ENCODE measurements around the gene DOCK3. TPM values are rescaled to one million over a fixed set of nuclear protein-coding genes. Genes with fewer than 3 reads are reported as not detected.
"Not testable (repeated sequence)": the region's sequence is repeated elsewhere in the genome, so short reads cannot be mapped to it uniquely, and the experiment has no call there.

The DOCK3 gene
- total RNA-seq, 2 experiments from 2014 or later = 1.6 to 1.7 TPM

DNA sequence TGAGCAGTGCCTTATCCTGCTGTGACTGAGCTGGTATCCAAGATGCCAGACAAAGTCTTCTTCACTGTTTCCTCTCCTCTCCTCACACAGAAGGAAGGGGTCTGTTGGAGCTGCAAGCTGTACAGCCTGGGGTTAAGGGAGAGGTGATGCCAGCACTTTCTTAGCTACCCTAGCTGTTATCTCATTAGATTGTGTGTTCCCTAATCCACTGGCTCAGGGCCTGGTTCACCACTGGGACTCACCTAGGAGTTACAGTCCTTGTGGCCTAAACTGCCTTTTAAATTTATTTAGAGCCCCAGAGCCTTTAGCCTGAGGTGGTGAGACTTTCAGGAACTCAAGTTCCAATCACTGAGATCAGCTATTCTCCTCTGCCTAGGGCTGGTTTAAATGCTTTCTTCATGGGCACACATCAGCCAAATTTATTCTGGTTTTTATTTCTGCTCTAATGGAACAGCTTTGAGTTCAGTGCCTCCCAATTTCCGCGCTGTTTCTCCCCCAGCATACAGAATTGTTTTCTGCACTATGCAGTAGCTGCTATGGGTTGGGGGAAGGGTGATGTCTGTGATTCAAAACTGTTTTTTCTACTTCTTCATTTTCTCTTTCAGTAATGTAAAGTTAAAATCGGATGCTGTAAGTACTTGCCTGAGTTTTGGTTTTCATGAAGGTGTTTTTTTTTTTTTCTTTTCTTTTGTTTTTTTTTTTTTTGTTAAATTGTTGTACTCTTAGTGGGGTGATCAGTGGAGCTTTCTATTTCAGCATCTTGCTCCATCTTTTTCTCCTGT lies 198.8 kb downstream of the DOCK3 start:
- H3K4me3 Mint-ChIP-seq = no peak overlapping the region
- H3K36me3 Mint-ChIP-seq (ENCODE audit: low read depth) = peaks cover 4% of the 10 kb centered on the region
- H3K27ac Mint-ChIP-seq = no peak overlapping the region
- no peaks in the 10 kb centered on the region for H3K4me1 Mint-ChIP-seq (ENCODE audit: low read depth)
- CTCF ChIA-PET = interaction anchor here (0.6 kb wide), 3 partner anchors 152 to 257 kb away, joined by 3 to 4 read pairs (median 3); no protein-coding TSS in a partner anchor
- DNase-seq = no peak
- intact Hi-C loops (cut with micrococcal nuclease) = no loop called here
- peaks cover 9% of the 10 kb centered on the region for H3K27me3 Mint-ChIP-seq (ENCODE audit: low read depth)
- H3K9me3 Mint-ChIP-seq = peaks cover 6% of the 10 kb centered on the region

DNA sequence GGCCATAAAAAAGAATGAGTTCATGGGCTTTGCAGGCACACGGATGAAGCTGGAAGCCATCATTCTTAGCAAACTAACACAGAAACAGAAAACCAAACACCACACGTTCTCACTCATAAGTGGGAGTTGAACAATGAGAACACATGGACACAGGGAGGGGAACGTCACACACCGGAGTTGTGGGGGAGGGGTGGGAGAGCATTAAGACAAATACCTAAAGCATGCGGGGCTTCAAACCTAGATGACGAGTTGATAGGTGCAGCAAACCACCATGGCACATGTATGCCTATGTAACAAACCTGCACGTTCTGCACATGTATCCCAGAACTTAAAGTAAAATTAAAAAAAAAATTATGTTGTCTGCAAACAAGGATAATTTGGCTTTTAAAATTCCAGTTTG lies 200.1 kb downstream of the DOCK3 start:
- CTCF ChIA-PET; H3K36me3 Mint-ChIP-seq (ENCODE audit: low read depth); H3K27ac Mint-ChIP-seq; H3K4me3 Mint-ChIP-seq; H3K9me3 Mint-ChIP-seq; intact Hi-C loops (cut with micrococcal nuclease); DNase-seq; H3K4me1 Mint-ChIP-seq (ENCODE audit: low read depth); H3K27me3 Mint-ChIP-seq (ENCODE audit: low read depth): not testable (repeated sequence)

- H3K36me3 Mint-ChIP-seq (ENCODE audit: low read depth) = peaks cover 1% of the 10 kb centered on the region
- no peaks in the 10 kb centered on the region for H3K4me1 Mint-ChIP-seq (ENCODE audit: low read depth)
- no peak for DNase-seq
- peaks cover 8% of the 10 kb centered on the region for H3K27me3 Mint-ChIP-seq (ENCODE audit: low read depth)
- H3K27ac Mint-ChIP-seq = no peak overlapping the region
- CTCF ChIA-PET = no interaction called here
- no peaks in the 10 kb centered on the region for H3K9me3 Mint-ChIP-seq
- intact Hi-C loops (cut with micrococcal nuclease) = no loop called here
- no peak overlapping the region for H3K4me3 Mint-ChIP-seq
Measured at GRCh38 chr3:50876947-50877346, 202.2 kb downstream of the DOCK3 start.

GRCh38 chr3:50882733-50883132 lies 208.0 kb downstream of the DOCK3 start:
- H3K4me1 Mint-ChIP-seq (ENCODE audit: low read depth); CTCF ChIA-PET; H3K27ac Mint-ChIP-seq; DNase-seq; H3K4me3 Mint-ChIP-seq; H3K9me3 Mint-ChIP-seq; intact Hi-C loops (cut with micrococcal nuclease); H3K36me3 Mint-ChIP-seq (ENCODE audit: low read depth); H3K27me3 Mint-ChIP-seq (ENCODE audit: low read depth): not testable (repeated sequence)

DNA sequence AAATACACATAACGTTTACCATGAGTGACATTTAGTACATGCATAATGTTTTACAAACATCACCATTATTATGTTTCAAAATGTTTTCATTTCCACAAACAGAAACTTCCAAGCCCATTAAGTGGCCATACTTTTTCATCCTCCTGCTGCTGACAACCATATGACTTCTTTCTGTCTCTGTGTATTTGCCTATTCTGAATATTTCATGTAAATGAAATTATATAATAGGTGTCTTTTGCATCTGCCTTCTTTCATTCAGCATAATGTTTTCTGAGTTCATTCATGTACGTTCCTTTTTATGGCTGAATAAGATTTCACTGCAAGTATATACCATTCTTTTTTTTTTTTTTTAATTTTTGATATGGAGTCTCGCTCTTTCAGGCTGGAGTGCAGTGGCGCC lies 209.0 kb downstream of the DOCK3 start:
- H3K36me3 Mint-ChIP-seq (ENCODE audit: low read depth) = no peaks in the 10 kb centered on the region

DNA sequence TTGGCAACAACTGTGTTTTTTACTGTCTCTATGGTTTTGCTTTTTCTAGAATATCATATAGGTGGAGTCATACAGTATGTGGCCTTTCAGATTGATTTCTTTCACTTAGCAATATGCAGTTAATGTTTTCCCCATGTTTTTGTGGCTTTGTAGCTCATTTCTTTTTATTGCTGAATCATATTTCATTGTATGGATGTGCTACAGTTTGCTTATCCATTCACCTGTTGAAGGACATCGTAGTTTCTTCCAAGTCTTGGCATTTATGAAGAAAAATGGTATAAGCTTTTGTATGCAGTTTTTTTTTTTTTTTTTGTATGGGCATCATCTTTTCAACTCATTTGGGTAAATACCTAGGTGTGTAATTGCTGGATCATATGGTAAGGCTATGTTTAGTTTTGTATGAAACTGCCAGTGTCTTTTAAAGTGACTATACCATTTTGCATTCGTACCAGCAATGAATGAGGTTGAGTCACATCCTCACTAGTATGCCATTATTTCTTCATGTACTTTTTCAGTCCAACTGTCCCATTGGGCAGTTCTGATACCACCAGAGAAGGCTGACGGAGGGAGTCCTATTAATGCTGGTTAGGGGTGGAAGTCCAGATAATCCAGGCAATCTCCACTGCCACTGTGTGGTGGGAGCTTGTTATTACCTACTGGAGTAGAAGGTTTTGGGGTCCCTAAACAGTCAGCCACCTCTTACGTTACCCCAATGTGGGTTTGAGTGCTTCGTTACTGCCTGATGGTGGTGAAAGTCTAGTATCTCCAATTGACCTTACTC lies 210.5 kb downstream of the DOCK3 start:
- H3K27ac Mint-ChIP-seq = no peak overlapping the region
- CTCF ChIA-PET = interaction anchor here (0.6 kb wide), 2 partner anchors 74 to 269 kb away, joined by 3 to 4 read pairs; no protein-coding TSS in a partner anchor

More for the DNA sequence above, 209.0 kb downstream of the DOCK3 start:
- no peaks in the 10 kb centered on the region for H3K4me1 Mint-ChIP-seq (ENCODE audit: low read depth)
- no peak overlapping the region for H3K27ac Mint-ChIP-seq
- CTCF ChIA-PET = interaction anchor here (0.6 to 0.7 kb wide), 2 partner anchors 91 to 1280 kb away, joined by 3 read pairs; no protein-coding TSS in a partner anchor
- intact Hi-C loops (cut with micrococcal nuclease) = no loop called here
- H3K4me3 Mint-ChIP-seq = no peak overlapping the region
- H3K27me3 Mint-ChIP-seq (ENCODE audit: low read depth) = peaks cover 3% of the 10 kb centered on the region
- DNase-seq = no peak
- H3K9me3 Mint-ChIP-seq = peaks cover 5% of the 10 kb centered on the region

GRCh38 chr3:50890688-50891344 lies 216.1 kb downstream of the DOCK3 start:
- Mint-ChIP-seq H3K27me3 (ENCODE audit: low read depth) (peaks cover 2% of the 10 kb centered on the region), H3K9me3 (peaks cover 19% of the 10 kb centered on the region), H3K36me3 (ENCODE audit: low read depth) (no peaks in the 10 kb centered on the region), H3K27ac (no peak overlapping the region), H3K4me1 (ENCODE audit: low read depth) (no peaks in the 10 kb centered on the region), H3K4me3 (no peak overlapping the region)
- no peak for DNase-seq
- CTCF ChIA-PET = interaction anchor here (0.6 kb wide), 1 partner anchor 209 kb away, joined by 6 read pairs; no protein-coding TSS in a partner anchor
- intact Hi-C loops (cut with micrococcal nuclease) = no loop called here

More for the DNA sequence above, 210.5 kb downstream of the DOCK3 start:
- Mint-ChIP-seq H3K4me3 (no peak overlapping the region), H3K27me3 (ENCODE audit: low read depth) (peaks cover 3% of the 10 kb centered on the region), H3K36me3 (ENCODE audit: low read depth) (no peaks in the 10 kb centered on the region), H3K9me3 (peaks cover 5% of the 10 kb centered on the region), H3K4me1 (ENCODE audit: low read depth) (no peaks in the 10 kb centered on the region)
- intact Hi-C loops (cut with micrococcal nuclease) = no loop called here
- no peak for DNase-seq

- DNase-seq; H3K27me3 Mint-ChIP-seq (ENCODE audit: low read depth); intact Hi-C loops (cut with micrococcal nuclease); H3K9me3 Mint-ChIP-seq; H3K4me1 Mint-ChIP-seq (ENCODE audit: low read depth); CTCF ChIA-PET; H3K36me3 Mint-ChIP-seq (ENCODE audit: low read depth); H3K27ac Mint-ChIP-seq; H3K4me3 Mint-ChIP-seq: not testable (repeated sequence)
Measured at GRCh38 chr3:50901097-50901496, 226.4 kb downstream of the DOCK3 start.

- peaks cover 4% of the 10 kb centered on the region for H3K9me3 Mint-ChIP-seq
- H3K27me3 Mint-ChIP-seq (ENCODE audit: low read depth) = peaks cover 9% of the 10 kb centered on the region
- no peak overlapping the region for H3K27ac Mint-ChIP-seq
- CTCF ChIA-PET = no interaction called here
- no peaks in the 10 kb centered on the region for H3K36me3 Mint-ChIP-seq (ENCODE audit: low read depth)
- H3K4me3 Mint-ChIP-seq = no peak overlapping the region
- H3K4me1 Mint-ChIP-seq (ENCODE audit: low read depth) = no peaks in the 10 kb centered on the region
- intact Hi-C loops (cut with micrococcal nuclease) = no loop called here
- no peak for DNase-seq
Measured at GRCh38 chr3:50912746-50913145, 238.0 kb downstream of the DOCK3 start.

GRCh38 chr3:50913260-50913659 lies 238.5 kb downstream of the DOCK3 start:
- no peak overlapping the region for H3K4me3 Mint-ChIP-seq

DNA sequence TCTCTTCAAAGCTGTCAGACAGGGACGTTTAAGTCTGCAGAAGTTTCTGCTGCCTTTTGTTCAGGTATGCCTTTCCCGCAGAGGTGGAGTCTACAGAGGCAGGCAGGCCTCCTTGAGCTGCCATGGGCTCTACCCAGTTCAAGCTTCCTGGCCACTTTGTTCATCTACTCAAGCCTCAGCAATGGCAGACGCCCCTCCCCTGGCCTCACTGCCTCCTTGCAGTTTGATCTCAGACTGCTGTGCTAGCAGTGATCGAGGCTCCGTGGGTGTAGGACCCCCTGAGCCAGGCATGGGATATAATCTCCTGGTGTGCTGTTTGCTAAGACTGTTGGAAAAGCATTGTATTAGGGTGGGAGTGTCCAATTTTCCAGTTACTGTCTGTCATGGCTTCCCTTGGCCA lies 247.3 kb downstream of the DOCK3 start:
- DNase-seq; H3K27ac Mint-ChIP-seq; CTCF ChIA-PET; H3K27me3 Mint-ChIP-seq (ENCODE audit: low read depth); H3K4me1 Mint-ChIP-seq (ENCODE audit: low read depth); intact Hi-C loops (cut with micrococcal nuclease); H3K36me3 Mint-ChIP-seq (ENCODE audit: low read depth); H3K4me3 Mint-ChIP-seq; H3K9me3 Mint-ChIP-seq: not testable (repeated sequence)

More at GRCh38 chr3:50913260-50913659, 238.5 kb downstream of the DOCK3 start:
- H3K27ac Mint-ChIP-seq = no peak overlapping the region
- H3K27me3 Mint-ChIP-seq (ENCODE audit: low read depth) = peaks cover 7% of the 10 kb centered on the region
- intact Hi-C loops (cut with micrococcal nuclease) = no loop called here
- no peaks in the 10 kb centered on the region for H3K9me3 Mint-ChIP-seq
- H3K36me3 Mint-ChIP-seq (ENCODE audit: low read depth) = no peaks in the 10 kb centered on the region
- CTCF ChIA-PET = no interaction called here
- no peak for DNase-seq
- H3K4me1 Mint-ChIP-seq (ENCODE audit: low read depth) = no peaks in the 10 kb centered on the region

DNA sequence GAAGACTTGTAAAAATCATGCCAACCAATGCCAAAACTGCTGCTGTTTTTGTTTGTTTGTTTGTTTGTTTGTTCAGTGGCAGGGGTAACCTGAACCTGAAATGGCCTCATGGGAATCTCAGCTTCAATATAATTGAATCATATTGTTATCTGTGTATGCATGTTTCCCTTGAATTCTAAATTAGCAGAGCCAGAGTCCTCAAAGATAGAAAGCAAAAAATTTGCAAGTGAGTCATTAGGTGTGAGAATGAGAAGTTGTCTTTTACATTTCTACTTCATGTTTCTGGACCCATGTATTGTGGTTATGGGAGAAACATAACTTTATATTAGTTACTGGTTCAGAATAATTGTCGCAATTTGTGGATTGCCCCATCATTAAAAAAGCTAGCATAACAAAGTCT lies 249.2 kb downstream of the DOCK3 start:
- H3K4me1 Mint-ChIP-seq (ENCODE audit: low read depth) = peaks cover 9% of the 10 kb centered on the region
- H3K27ac Mint-ChIP-seq = no peak overlapping the region
- intact Hi-C loops (cut with micrococcal nuclease) = no loop called here
- CTCF ChIA-PET = no interaction called here
- peaks cover 2% of the 10 kb centered on the region for H3K9me3 Mint-ChIP-seq
- no peak overlapping the region for H3K4me3 Mint-ChIP-seq
- peaks cover 2% of the 10 kb centered on the region for H3K27me3 Mint-ChIP-seq (ENCODE audit: low read depth)
- H3K36me3 Mint-ChIP-seq (ENCODE audit: low read depth) = peaks cover 4% of the 10 kb centered on the region
- DNase-seq = no peak

Measured in activated naive CD4-positive, alpha-beta T cell treated with anti-CD3 and anti-CD28 coated beads for 36 hours (primary cell).